IPS-20b (cell line): ENCODE measurements around the gene RFX8.

Source experiments
- H3K27ac ChIP-seq: one replicate; pipeline ENCODE4 v1.5.1; 2013; ENCODE audit warnings: low read length
- H3K27me3 ChIP-seq: 2 replicates; pipeline ENCODE4 v1.6.1; 2013; ENCODE audit warnings: mild to moderate bottlenecking, low read length, inconsistent platforms; ENCODE audit not compliant: insufficient read depth
- H3K36me3 ChIP-seq: 2 replicates; pipeline ENCODE4 v1.6.1; 2013; ENCODE audit warnings: low read depth, mild to moderate bottlenecking, inconsistent platforms, low read length, moderate library complexity; ENCODE audit not compliant: insufficient read depth
- H3K4me1 ChIP-seq: 2 replicates; pipeline ENCODE4 v1.6.1; 2013; ENCODE audit warnings: mild to moderate bottlenecking, control low read depth, inconsistent platforms, low read length, moderate library complexity; ENCODE audit not compliant: insufficient read depth
- H3K4me3 ChIP-seq: 2 replicates; pipeline ENCODE4 v1.5.1; 2013; ENCODE audit warnings: mild to moderate bottlenecking, low read length, inconsistent platforms
- H3K9ac ChIP-seq: 2 replicates; pipeline ENCODE4 v1.6.1; 2013; ENCODE audit warnings: low read depth, mild to moderate bottlenecking, inconsistent platforms, low read length, moderate library complexity
- H3K9me3 ChIP-seq: 2 replicates; pipeline ENCODE4 v1.6.1; 2013; ENCODE audit warnings: mild to moderate bottlenecking, low read depth, low read length, inconsistent platforms; ENCODE audit not compliant: insufficient read depth

Gene RFX8

DNA sequence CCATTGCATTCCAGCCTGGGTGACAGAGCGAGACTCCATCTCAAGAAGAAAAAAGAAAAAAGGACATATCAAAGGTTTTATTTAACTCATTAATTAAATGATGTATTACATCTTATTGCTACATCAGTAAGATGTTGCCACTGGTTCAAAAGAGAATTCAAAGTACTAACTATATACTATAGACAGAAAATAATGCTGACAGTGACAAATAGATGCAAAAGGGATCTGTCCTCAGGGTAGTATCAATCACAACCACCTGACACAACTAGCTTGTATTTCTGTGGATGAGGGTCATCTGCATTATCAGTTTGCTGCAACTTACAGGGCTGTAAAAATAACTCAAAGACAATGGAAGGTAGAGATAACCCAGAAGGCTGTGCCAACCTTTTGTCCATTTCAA lies 71.2 kb downstream of the RFX8 start:
- no peak overlapping the region for H3K9ac ChIP-seq
- H3K4me3 ChIP-seq = no peak overlapping the region
- no peaks in the 10 kb centered on the region for H3K9me3 ChIP-seq
- H3K27ac ChIP-seq = no peak overlapping the region
- no peaks in the 10 kb centered on the region for H3K36me3 ChIP-seq
- peaks cover 6% of the 10 kb centered on the region; the same call in 1 of the 2 replicates for H3K4me1 ChIP-seq
- no peaks in the 10 kb centered on the region for H3K27me3 ChIP-seq

GRCh38 chr2:101402630-101403029 lies 72.3 kb downstream of the RFX8 start:
- Histone ChIP-seq H3K36me3 (no peaks in the 10 kb centered on the region), H3K9ac (no peak overlapping the region), H3K9me3 (no peaks in the 10 kb centered on the region), H3K27ac (no peak overlapping the region), H3K4me3 (no peak overlapping the region), H3K4me1 (peaks cover 6% of the 10 kb centered on the region; the same call in 1 of the 2 replicates), H3K27me3 (no peaks in the 10 kb centered on the region)

DNA sequence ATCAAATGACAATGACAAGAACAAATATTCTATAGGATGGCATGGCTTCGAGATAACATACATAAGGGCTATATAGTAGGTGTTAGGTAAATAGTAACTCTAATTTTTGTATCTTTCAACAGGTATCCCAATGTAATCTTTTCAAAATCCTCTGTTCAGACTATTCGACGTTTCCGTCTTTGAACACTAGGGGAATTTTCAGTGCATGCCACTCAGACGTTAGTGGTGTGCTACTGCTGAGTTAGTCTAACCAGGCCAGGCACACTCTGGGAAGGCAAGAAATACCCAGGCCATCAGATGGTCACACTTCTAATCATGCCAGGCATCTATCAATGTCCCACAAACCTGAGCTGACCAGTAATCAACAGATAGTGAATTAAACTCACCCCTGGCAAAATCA lies 73.0 kb downstream of the RFX8 start:
- Histone ChIP-seq H3K36me3 (no peaks in the 10 kb centered on the region), H3K4me1 (peaks cover 6% of the 10 kb centered on the region; the same call in 1 of the 2 replicates), H3K27me3 (no peaks in the 10 kb centered on the region), H3K9ac (no peak overlapping the region), H3K4me3 (no peak overlapping the region), H3K27ac (no peak overlapping the region), H3K9me3 (no peaks in the 10 kb centered on the region)

DNA sequence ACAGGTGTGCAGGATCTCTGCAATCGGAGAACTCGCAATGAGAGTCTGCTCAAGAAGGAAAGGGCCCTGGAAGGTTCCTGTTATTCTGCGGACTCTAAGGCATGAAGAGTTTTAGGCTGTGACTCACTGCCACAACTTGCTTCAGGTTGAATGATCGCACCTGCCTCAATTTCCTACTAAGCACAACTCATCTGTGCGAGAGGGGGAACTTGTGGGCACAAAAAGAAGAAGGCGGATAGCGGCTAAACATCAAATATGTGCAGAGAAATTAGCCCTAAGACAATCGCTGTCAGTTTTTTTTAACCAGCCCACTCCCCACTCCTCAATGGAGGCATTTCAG lies 73.6 kb downstream of the RFX8 start:
- H3K27ac ChIP-seq = no peak overlapping the region

GRCh38 chr2:101400506-101401325 lies 74.2 kb downstream of the RFX8 start:
- H3K9ac ChIP-seq = no peak overlapping the region
- no peaks in the 10 kb centered on the region for H3K36me3 ChIP-seq
- peaks cover 6% of the 10 kb centered on the region; the same call in 1 of the 2 replicates for H3K4me1 ChIP-seq
- no peak overlapping the region for H3K4me3 ChIP-seq
- H3K27me3 ChIP-seq = no peaks in the 10 kb centered on the region
- H3K27ac ChIP-seq = no peak overlapping the region
- no peaks in the 10 kb centered on the region for H3K9me3 ChIP-seq

More for the DNA sequence above, 73.6 kb downstream of the RFX8 start:
- peaks cover 6% of the 10 kb centered on the region; the same call in 1 of the 2 replicates for H3K4me1 ChIP-seq
- no peaks in the 10 kb centered on the region for H3K36me3 ChIP-seq
- H3K9ac ChIP-seq = no peak overlapping the region
- no peaks in the 10 kb centered on the region for H3K9me3 ChIP-seq
- no peak overlapping the region for H3K4me3 ChIP-seq
- H3K27me3 ChIP-seq = no peaks in the 10 kb centered on the region

GRCh38 chr2:101400048-101400447 lies 74.9 kb downstream of the RFX8 start:
- Histone ChIP-seq H3K36me3 (no peaks in the 10 kb centered on the region), H3K27ac (no peak overlapping the region), H3K9ac (no peak overlapping the region), H3K4me1 (peaks cover 6% of the 10 kb centered on the region; the same call in 1 of the 2 replicates), H3K4me3 (no peak overlapping the region), H3K27me3 (no peaks in the 10 kb centered on the region), H3K9me3 (no peaks in the 10 kb centered on the region)

- Histone ChIP-seq H3K9ac (no peak overlapping the region), H3K4me1 (peaks cover 6% of the 10 kb centered on the region; the same call in 1 of the 2 replicates), H3K27me3 (no peaks in the 10 kb centered on the region), H3K9me3 (no peaks in the 10 kb centered on the region), H3K36me3 (no peaks in the 10 kb centered on the region), H3K4me3 (no peak overlapping the region), H3K27ac (no peak overlapping the region)
Observed at GRCh38 chr2:101399021-101399799, 75.7 kb downstream of the RFX8 start.

GRCh38 chr2:101398116-101398821 lies 76.6 kb downstream of the RFX8 start:
- no peak overlapping the region for H3K27ac ChIP-seq
- H3K4me1 ChIP-seq = peaks cover 6% of the 10 kb centered on the region; the same call in 1 of the 2 replicates
- H3K4me3 ChIP-seq = no peak overlapping the region
- no peaks in the 10 kb centered on the region for H3K9me3 ChIP-seq
- H3K9ac ChIP-seq = no peak overlapping the region
- H3K27me3 ChIP-seq = no peaks in the 10 kb centered on the region
- H3K36me3 ChIP-seq = no peaks in the 10 kb centered on the region

DNA sequence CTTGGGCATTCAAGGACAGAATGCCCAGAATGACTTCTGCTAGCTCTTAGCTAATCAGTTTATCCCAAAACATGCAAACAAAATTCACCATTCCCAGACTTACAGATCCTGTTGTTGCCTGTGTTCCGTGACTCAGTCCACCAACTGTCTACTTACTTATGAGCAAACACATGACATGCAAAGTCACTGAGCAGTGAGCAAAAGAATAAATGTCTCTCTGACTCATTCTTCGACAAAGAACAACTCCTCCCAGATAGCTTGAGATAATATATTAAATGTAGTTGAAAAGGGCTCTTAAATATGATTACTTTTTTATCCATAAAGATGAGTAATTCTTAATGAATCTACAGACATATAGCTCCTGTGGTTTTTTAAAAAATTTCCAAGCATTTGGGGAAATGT lies 78.6 kb downstream of the RFX8 start:
- Histone ChIP-seq H3K4me3 (no peak overlapping the region), H3K4me1 (peaks cover 6% of the 10 kb centered on the region; the same call in 1 of the 2 replicates), H3K36me3 (no peaks in the 10 kb centered on the region), H3K9me3 (no peaks in the 10 kb centered on the region), H3K9ac (no peak overlapping the region), H3K27me3 (no peaks in the 10 kb centered on the region), H3K27ac (no peak overlapping the region)

DNA sequence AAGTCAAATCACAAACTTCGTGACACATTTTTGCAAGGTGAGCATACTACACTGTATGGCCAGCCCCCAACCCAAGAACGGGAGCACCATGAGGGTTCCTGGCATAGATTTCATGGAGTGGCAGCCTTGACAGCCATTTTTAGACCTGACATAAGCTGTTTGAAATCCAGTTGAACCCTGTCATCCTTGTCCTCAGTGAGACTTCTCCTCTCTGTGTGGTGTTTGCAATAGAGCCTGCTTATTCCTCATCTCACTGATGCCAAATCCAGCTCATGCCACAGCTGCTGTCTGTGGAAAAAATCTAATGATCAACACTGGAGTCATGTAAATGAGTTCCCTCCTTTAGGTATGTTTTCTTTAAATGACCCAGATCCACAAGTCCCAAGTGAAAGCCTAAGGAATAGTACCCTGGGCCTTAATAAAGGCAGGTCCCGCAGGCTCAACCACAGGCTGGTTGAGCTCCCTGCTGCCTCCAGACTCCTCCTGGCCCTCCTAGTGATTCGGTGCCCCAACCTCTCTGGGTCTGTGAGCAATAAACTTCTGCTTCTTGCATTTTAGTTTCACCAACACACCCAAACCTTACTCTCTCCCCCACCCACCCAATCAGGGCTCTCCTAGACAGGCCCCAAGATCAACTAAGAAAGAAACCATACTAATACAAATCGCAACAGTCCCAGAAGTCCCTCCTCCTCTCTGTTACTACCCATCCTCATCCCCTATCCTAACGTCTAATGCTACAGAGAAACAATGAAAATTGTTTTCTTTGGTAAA lies 79.2 kb downstream of the RFX8 start:
- H3K9me3 ChIP-seq = no peaks in the 10 kb centered on the region
- no peak overlapping the region for H3K27ac ChIP-seq
- no peaks in the 10 kb centered on the region for H3K36me3 ChIP-seq
- H3K4me1 ChIP-seq = peaks cover 6% of the 10 kb centered on the region; the same call in 1 of the 2 replicates
- H3K4me3 ChIP-seq = no peak overlapping the region
- no peaks in the 10 kb centered on the region for H3K27me3 ChIP-seq
- no peak overlapping the region for H3K9ac ChIP-seq

GRCh38 chr2:101388232-101388631 lies 86.7 kb downstream of the RFX8 start:
- Histone ChIP-seq H3K27ac (no peak overlapping the region), H3K27me3 (peaks cover 53% of the 10 kb centered on the region), H3K9ac (no peak overlapping the region), H3K9me3 (no peaks in the 10 kb centered on the region), H3K4me3 (no peak overlapping the region), H3K36me3 (no peaks in the 10 kb centered on the region), H3K4me1 (no peaks in the 10 kb centered on the region)
